HepG2 (cell line): ENCODE measurements around the gene NEK5. TPM values are rescaled to one million over a fixed set of nuclear protein-coding genes. Genes with fewer than 3 reads are reported as not detected.

ENCODE experiments used
- ATM ChIP-seq: fragments of 450-650 bp; IDR thresholded peaks from 2 replicates; pipeline ENCODE4 v1.7.1; 2017; ENCODE audit warnings: mild to moderate bottlenecking, borderline replicate concordance
- GATAD1 ChIP-seq: IDR thresholded peaks from 2 replicates; pipeline ENCODE4 v1.6.1; 2016; ENCODE audit warnings: missing genetic modification reagents, missing compliant biosample characterization
- HDAC1 ChIP-seq: sonication (generic); formaldehyde crosslinking; IDR thresholded peaks from 2 replicates; pipeline ENCODE4 v1.5.1; 2020; ENCODE audit warnings: mild to moderate bottlenecking, missing genetic modification reagents
- HNF4G ChIP-seq, 2 experiments: sonication (generic) in 1 of 2; formaldehyde crosslinking in 1 of 2; IDR thresholded peaks; 2 replicates each; pipeline versions ENCODE4 v1.4.0 to v1.6.1; 2011 to 2020; ENCODE audit warnings: borderline replicate concordance in 2 of 2, low read depth in 2 of 2, mild to moderate bottlenecking in 2 of 2, low read length in 1 of 2, missing genetic modification reagents in 1 of 2, moderate library complexity in 1 of 2
- JDP2 ChIP-seq: sonication (generic); formaldehyde crosslinking; IDR thresholded peaks from 2 replicates; pipeline ENCODE4 v1.8.1; 2022; ENCODE audit warnings: missing genetic modification reagents, borderline replicate concordance
- KLF12 ChIP-seq: sonication (generic); formaldehyde crosslinking; IDR thresholded peaks from 2 replicates; pipeline ENCODE4 v1.4.0; 2020; ENCODE audit warnings: missing genetic modification reagents, borderline replicate concordance
- PHF8 ChIP-seq: sonication (generic); formaldehyde crosslinking; IDR thresholded peaks from 2 replicates; pipeline ENCODE4 v1.5.0; 2020; ENCODE audit warnings: missing genetic modification reagents
- RARG ChIP-seq: sonication (generic); formaldehyde crosslinking; IDR thresholded peaks from 2 replicates; pipeline ENCODE4 v1.4.0; 2020; ENCODE audit warnings: low read depth, mild to moderate bottlenecking, missing genetic modification reagents
- RBM22 ChIP-seq: fragments of 200-400 bp; formaldehyde crosslinking; optimal IDR thresholded peaks from 2 replicates; pipeline ENCODE3; 2017; ENCODE audit warnings: mild to moderate bottlenecking, low read length, moderate library complexity
- SOX13 ChIP-seq, 3 experiments: fragments of 450-650 bp in 1 of 3; sonication (generic) in 1 of 3; formaldehyde crosslinking in 1 of 3; IDR thresholded peaks in 2 of 3; conservative IDR thresholded peaks in 1 of 3; 2 replicates each; pipeline versions ENCODE4 v1.5.0 to v1.6.1; 2016 to 2020; ENCODE audit warnings: antibody characterized with exemption in 1 of 3, mild to moderate bottlenecking in 1 of 3, missing compliant biosample characterization in 1 of 3, missing genetic modification reagents in 1 of 3, moderate library complexity in 1 of 3
- TOE1 ChIP-seq: sonication (generic); formaldehyde crosslinking; IDR thresholded peaks from 2 replicates; pipeline ENCODE4 v1.4.0; 2020; ENCODE audit warnings: mild to moderate bottlenecking, missing genetic modification reagents
- ZBTB7A ChIP-seq: sonication (generic); formaldehyde crosslinking; IDR thresholded peaks from 2 replicates; pipeline ENCODE4 v1.8.0; 2022; ENCODE audit warnings: mild to moderate bottlenecking, missing genetic modification reagents
- ZNF451 ChIP-seq: sonication (generic); formaldehyde crosslinking; IDR thresholded peaks from 2 replicates; pipeline ENCODE4 v1.5.0; 2020; ENCODE audit warnings: mild to moderate bottlenecking, missing genetic modification reagents
- ZNF569 ChIP-seq: sonication (generic); formaldehyde crosslinking; IDR thresholded peaks from 2 replicates; pipeline ENCODE4 v1.5.0; 2020; ENCODE audit warnings: mild to moderate bottlenecking, missing genetic modification reagents, moderate library complexity, borderline replicate concordance
- ZNF839 ChIP-seq: sonication (generic); formaldehyde crosslinking; IDR thresholded peaks from 2 replicates; pipeline ENCODE4 v1.4.0; 2020; ENCODE audit warnings: missing genetic modification reagents, mild to moderate bottlenecking, borderline replicate concordance
- polyA plus RNA-seq, 8 experiments: library from polyadenylated mRNA; depleted of rRNA in 3 of 8; stranded (reverse) in 7 of 8; unstranded in 1 of 8; fragments of >200 nt; fragmentation: Illumina TruSeq in 4 of 8; extraction: Trizol in 4 of 8; gene quantifications; 2 replicates each; pipeline versions ENCODE4 v1.2.1 to v1.2.3, GENCODE V29; 2011 to 2016; ENCODE audit warnings: low read depth in 4 of 8, missing spikeins in 1 of 8, mixed read lengths in 1 of 8; ENCODE audit not compliant: insufficient read depth in 1 of 8
- total RNA-seq, 5 experiments: library from RNA; depleted of rRNA; stranded (reverse); fragments of >200 nt; fragmentation: Illumina TruSeq; extraction: Trizol; gene quantifications; 2 replicates each; pipeline ENCODE4 v1.2.3, GENCODE V29; 2016; ENCODE audit warnings: low read depth in 1 of 5
- TF ChIP-seq, protein P1 (sequence below): sonication (generic); formaldehyde crosslinking; IDR thresholded peaks from 2 replicates; pipeline ENCODE4 v1.4.0; 2020; ENCODE audit warnings: missing genetic modification reagents, mild to moderate bottlenecking, borderline replicate concordance
- TF ChIP-seq, protein P2 (sequence below): sonication (generic); formaldehyde crosslinking; IDR thresholded peaks from 2 replicates; pipeline ENCODE4 v1.8.1; 2022; ENCODE audit warnings: low read depth, mild to moderate bottlenecking, missing genetic modification reagents
- TF ChIP-seq, protein P3 (sequence below): sonication (generic); formaldehyde crosslinking; IDR thresholded peaks from 2 replicates; pipeline ENCODE4 v1.5.0; 2020; ENCODE audit warnings: mild to moderate bottlenecking, missing genetic modification reagents
- TF ChIP-seq, protein P4 (sequence below): fragments of 450-650 bp; IDR thresholded peaks from 2 replicates; pipeline ENCODE4 v1.6.1; 2017; ENCODE audit warnings: mild to moderate bottlenecking

Gene NEK5
- total and polyA plus RNA-seq, 2 of the 13 experiments (the other 11 are each of a cell fraction or from before 2014, with no cell fraction given): 0.12 to 0.22 TPM

DNA sequence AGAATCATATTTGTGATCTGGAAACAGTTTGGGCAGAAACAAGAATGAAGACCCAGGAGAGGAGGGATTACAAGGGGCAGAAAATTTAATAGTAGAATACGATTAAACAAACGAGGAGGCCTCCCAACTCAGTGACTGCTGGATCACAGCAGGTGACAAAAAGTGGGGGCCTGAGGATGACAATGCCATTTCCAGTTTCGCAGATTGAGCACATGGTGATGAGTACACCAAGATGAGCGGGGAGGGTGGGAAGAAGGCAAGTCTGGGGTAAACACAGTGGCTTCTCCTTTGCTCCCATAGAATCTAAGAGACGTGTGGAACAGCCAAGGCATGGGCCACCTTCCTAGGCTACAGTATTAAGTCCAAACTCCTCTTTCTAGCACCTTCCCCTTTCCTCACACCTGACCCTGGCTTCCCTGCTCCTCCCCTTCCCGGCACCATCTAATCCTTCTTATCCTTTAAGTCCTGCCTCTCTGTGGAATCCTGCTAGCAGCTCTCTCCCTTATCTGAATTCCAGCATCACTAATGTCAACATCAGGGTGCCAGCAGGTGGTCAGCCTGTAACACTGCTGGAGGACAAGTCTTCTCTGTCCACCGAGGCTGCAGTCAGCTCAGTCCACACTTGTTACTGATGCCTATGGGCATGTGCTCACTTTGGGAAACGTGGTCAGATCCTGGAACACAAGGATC is 131.1 kb downstream of the NEK5 start (continued):
- no peak for TF ChIP-seq ATM
- no peak for TF ChIP-seq ZNF839 (CRISPR knock-in tag)
- TF ChIP-seq HDAC1 (CRISPR knock-in tag): peak; percentile 69
- TF ChIP-seq GATAD1 (CRISPR knock-in tag): 0 out of 2 replicates have a peak, but pooled peaks have one; percentile 24
- TF ChIP-seq, protein P1, sequence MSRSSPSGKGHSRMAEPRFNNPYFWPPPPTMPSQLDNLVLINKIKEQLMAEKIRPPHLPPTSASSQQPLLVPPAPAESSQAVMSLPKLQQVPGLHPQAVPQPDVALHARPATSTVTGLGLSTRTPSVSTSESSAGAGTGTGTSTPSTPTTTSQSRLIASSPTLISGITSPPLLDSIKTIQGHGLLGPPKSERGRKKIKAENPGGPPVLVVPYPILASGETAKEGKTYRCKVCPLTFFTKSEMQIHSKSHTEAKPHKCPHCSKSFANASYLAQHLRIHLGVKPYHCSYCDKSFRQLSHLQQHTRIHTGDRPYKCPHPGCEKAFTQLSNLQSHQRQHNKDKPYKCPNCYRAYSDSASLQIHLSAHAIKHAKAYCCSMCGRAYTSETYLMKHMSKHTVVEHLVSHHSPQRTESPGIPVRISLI (CRISPR knock-in tag): no peak; the same call in 1 of the 2 replicates
- TF ChIP-seq KLF12 (CRISPR knock-in tag): no peak
- TF ChIP-seq HNF4G (IDR thresholded peaks at IDR 0.05; ENCODE audit: borderline replicate concordance, low read depth, low read length): peak; percentile 27; the same call in 1 of the 2 replicates
- TF ChIP-seq HNF4G (CRISPR knock-in tag; IDR thresholded peaks at IDR 0.05; ENCODE audit: borderline replicate concordance, low read depth): no peak
- TF ChIP-seq, protein P2, sequence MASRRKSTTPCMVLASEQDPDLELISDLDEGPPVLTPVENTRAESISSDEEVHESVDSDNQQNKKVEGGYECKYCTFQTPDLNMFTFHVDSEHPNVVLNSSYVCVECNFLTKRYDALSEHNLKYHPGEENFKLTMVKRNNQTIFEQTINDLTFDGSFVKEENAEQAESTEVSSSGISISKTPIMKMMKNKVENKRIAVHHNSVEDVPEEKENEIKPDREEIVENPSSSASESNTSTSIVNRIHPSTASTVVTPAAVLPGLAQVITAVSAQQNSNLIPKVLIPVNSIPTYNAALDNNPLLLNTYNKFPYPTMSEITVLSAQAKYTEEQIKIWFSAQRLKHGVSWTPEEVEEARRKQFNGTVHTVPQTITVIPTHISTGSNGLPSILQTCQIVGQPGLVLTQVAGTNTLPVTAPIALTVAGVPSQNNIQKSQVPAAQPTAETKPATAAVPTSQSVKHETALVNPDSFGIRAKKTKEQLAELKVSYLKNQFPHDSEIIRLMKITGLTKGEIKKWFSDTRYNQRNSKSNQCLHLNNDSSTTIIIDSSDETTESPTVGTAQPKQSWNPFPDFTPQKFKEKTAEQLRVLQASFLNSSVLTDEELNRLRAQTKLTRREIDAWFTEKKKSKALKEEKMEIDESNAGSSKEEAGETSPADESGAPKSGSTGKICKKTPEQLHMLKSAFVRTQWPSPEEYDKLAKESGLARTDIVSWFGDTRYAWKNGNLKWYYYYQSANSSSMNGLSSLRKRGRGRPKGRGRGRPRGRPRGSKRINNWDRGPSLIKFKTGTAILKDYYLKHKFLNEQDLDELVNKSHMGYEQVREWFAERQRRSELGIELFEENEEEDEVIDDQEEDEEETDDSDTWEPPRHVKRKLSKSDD (CRISPR knock-in tag): peak; percentile 72; the same call in 1 of the 2 replicates
- no peak for TF ChIP-seq RBM22
- TF ChIP-seq, protein P3, sequence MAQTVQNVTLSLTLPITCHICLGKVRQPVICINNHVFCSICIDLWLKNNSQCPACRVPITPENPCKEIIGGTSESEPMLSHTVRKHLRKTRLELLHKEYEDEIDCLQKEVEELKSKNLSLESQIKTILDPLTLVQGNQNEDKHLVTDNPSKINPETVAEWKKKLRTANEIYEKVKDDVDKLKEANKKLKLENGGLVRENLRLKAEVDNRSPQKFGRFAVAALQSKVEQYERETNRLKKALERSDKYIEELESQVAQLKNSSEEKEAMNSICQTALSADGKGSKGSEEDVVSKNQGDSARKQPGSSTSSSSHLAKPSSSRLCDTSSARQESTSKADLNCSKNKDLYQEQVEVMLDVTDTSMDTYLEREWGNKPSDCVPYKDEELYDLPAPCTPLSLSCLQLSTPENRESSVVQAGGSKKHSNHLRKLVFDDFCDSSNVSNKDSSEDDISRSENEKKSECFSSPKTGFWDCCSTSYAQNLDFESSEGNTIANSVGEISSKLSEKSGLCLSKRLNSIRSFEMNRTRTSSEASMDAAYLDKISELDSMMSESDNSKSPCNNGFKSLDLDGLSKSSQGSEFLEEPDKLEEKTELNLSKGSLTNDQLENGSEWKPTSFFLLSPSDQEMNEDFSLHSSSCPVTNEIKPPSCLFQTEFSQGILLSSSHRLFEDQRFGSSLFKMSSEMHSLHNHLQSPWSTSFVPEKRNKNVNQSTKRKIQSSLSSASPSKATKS (CRISPR knock-in tag): no peak
- 0 out of 2 replicates have a peak, but pooled peaks have one; percentile 37 for TF ChIP-seq ZNF451 (CRISPR knock-in tag)
- TF ChIP-seq, protein P4, sequence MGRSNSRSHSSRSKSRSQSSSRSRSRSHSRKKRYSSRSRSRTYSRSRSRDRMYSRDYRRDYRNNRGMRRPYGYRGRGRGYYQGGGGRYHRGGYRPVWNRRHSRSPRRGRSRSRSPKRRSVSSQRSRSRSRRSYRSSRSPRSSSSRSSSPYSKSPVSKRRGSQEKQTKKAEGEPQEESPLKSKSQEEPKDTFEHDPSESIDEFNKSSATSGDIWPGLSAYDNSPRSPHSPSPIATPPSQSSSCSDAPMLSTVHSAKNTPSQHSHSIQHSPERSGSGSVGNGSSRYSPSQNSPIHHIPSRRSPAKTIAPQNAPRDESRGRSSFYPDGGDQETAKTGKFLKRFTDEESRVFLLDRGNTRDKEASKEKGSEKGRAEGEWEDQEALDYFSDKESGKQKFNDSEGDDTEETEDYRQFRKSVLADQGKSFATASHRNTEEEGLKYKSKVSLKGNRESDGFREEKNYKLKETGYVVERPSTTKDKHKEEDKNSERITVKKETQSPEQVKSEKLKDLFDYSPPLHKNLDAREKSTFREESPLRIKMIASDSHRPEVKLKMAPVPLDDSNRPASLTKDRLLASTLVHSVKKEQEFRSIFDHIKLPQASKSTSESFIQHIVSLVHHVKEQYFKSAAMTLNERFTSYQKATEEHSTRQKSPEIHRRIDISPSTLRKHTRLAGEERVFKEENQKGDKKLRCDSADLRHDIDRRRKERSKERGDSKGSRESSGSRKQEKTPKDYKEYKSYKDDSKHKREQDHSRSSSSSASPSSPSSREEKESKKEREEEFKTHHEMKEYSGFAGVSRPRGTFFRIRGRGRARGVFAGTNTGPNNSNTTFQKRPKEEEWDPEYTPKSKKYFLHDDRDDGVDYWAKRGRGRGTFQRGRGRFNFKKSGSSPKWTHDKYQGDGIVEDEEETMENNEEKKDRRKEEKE: no peak
- TF ChIP-seq ZNF569 (CRISPR knock-in tag): no peak
- TF ChIP-seq PHF8 (CRISPR knock-in tag): no peak
- 0 out of 2 replicates have a peak, but pooled peaks have one; percentile 72 for TF ChIP-seq ZBTB7A (CRISPR knock-in tag)
- TF ChIP-seq TOE1 (CRISPR knock-in tag): no peak
- no peak for TF ChIP-seq SOX13 (IDR thresholded peaks at IDR 0.05)
- TF ChIP-seq SOX13 (CRISPR knock-in tag; conservative IDR thresholded peaks at IDR 0.05 in 1 of 2, IDR thresholded peaks at IDR 0.05 in 1 of 2): peak in 1 of 2 experiments; percentile 88; a peak in 2 of 4 replicates
- TF ChIP-seq JDP2 (CRISPR knock-in tag): no peak
- no peak for TF ChIP-seq RARG
